ENCODE data around the gene SCT.
A peak's percentile ranks its signal among the peaks of the same experiment; 100 is the strongest.

The SCT gene

GRCh38 chr11:607020-607780, 19.8 kb downstream of the SCT start:
- no peak overlapping the region for H2AK5ac ChIP-seq (ENCODE audit: low read length, severe bottlenecking)
- H2BK5ac ChIP-seq (ENCODE audit: low read depth, low read length, poor library complexity, severe bottlenecking), result no peak overlapping the region
- no peak overlapping the region for H2BK120ac ChIP-seq (ENCODE audit: low read depth, low read length)
- H3K4me3 ChIP-seq (ENCODE audit: insufficient read depth in 1 of 2, low read depth in 1 of 2, low read length in 2 of 2), result no peak overlapping the region
- H4K91ac ChIP-seq (ENCODE audit: low read length), result peak overlapping the region; percentile 16
- H3K9me3 ChIP-seq (ENCODE audit: control insufficient read depth, low read length), result no peaks in the 10 kb centered on the region
- no peak overlapping the region for H4K8ac ChIP-seq (ENCODE audit: low read length)
- no peak overlapping the region for H2BK15ac ChIP-seq (ENCODE audit: low read depth, poor library complexity, severe bottlenecking)
- H3K23ac ChIP-seq (ENCODE audit: low read length in 2 of 2), result no peak overlapping the region
- H3K79me1 ChIP-seq (replicated peaks; ENCODE audit: low read length, poor library complexity, severe bottlenecking), result peaks cover 50% of the 10 kb centered on the region
- no peak overlapping the region for H2BK12ac ChIP-seq (ENCODE audit: low read length in 2 of 2)
- H2AFZ ChIP-seq (ENCODE audit: low read depth, low read length), result no peak overlapping the region
- no peak overlapping the region for H3K9ac ChIP-seq (ENCODE audit: low read length)
- H3K14ac ChIP-seq (ENCODE audit: low read length in 2 of 2), result no peak overlapping the region
- no peak for DNase-seq
- H3K27ac ChIP-seq (ENCODE audit: low read length, poor library complexity, severe bottlenecking), result no peak overlapping the region
- H3K4me1 ChIP-seq (ENCODE audit: control insufficient read depth, insufficient read depth, low read depth, low read length), result peaks cover 6% of the 10 kb centered on the region
- 96% methylated on average over 34 of the region's 35 CpGs for WGBS
- no peak overlapping the region for H3K4ac ChIP-seq (ENCODE audit: low read depth in 1 of 2, low read length in 2 of 2)
- H3K18ac ChIP-seq (ENCODE audit: low read depth in 1 of 2, low read length in 2 of 2), result no peak overlapping the region
- H3K27me3 ChIP-seq (ENCODE audit: control insufficient read depth in 1 of 2, insufficient read depth in 1 of 2, low read length in 2 of 2), result no peaks in the 10 kb centered on the region
- H3K36me3 ChIP-seq (ENCODE audit: control insufficient read depth in 1 of 2, insufficient read depth in 2 of 2, low read depth in 1 of 2, low read length in 2 of 2), result peaks cover 92 to 95% of the 10 kb centered on the region in 2 experiments
- no peak overlapping the region for H3K4me2 ChIP-seq (ENCODE audit: low read length, poor library complexity, severe bottlenecking)

- H2AFZ ChIP-seq (ENCODE audit: low read depth, low read length), result no peak overlapping the region
- no peak overlapping the region for H4K8ac ChIP-seq (ENCODE audit: low read length)
- H3K79me1 ChIP-seq (replicated peaks; ENCODE audit: low read length, poor library complexity, severe bottlenecking), result peaks cover 55% of the 10 kb centered on the region
- no peak overlapping the region for H2AK5ac ChIP-seq (ENCODE audit: low read length, severe bottlenecking)
- no peak overlapping the region for H2BK15ac ChIP-seq (ENCODE audit: low read depth, poor library complexity, severe bottlenecking)
- H3K27ac ChIP-seq (ENCODE audit: low read length, poor library complexity, severe bottlenecking), result no peak overlapping the region
- H3K27me3 ChIP-seq (ENCODE audit: control insufficient read depth in 1 of 2, insufficient read depth in 1 of 2, low read length in 2 of 2), result no peaks in the 10 kb centered on the region
- H2BK5ac ChIP-seq (ENCODE audit: low read depth, low read length, poor library complexity, severe bottlenecking), result no peak overlapping the region
- 99% methylated on average over 18 of the region's 19 CpGs for WGBS
- peaks cover 92 to 96% of the 10 kb centered on the region in 2 experiments for H3K36me3 ChIP-seq (ENCODE audit: control insufficient read depth in 1 of 2, insufficient read depth in 2 of 2, low read depth in 1 of 2, low read length in 2 of 2)
- H3K9me3 ChIP-seq (ENCODE audit: control insufficient read depth, low read length), result no peaks in the 10 kb centered on the region
- H3K4ac ChIP-seq (ENCODE audit: low read depth in 1 of 2, low read length in 2 of 2), result no peak overlapping the region
- H3K14ac ChIP-seq (ENCODE audit: low read length in 2 of 2), result no peak overlapping the region
- no peak overlapping the region for H3K4me3 ChIP-seq (ENCODE audit: insufficient read depth in 1 of 2, low read depth in 1 of 2, low read length in 2 of 2)
- no peak overlapping the region for H2BK120ac ChIP-seq (ENCODE audit: low read depth, low read length)
- peaks cover 4% of the 10 kb centered on the region for H3K4me1 ChIP-seq (ENCODE audit: control insufficient read depth, insufficient read depth, low read depth, low read length)
- H3K4me2 ChIP-seq (ENCODE audit: low read length, poor library complexity, severe bottlenecking), result no peak overlapping the region
- no peak overlapping the region for H3K18ac ChIP-seq (ENCODE audit: low read depth in 1 of 2, low read length in 2 of 2)
- H3K23ac ChIP-seq (ENCODE audit: low read length in 2 of 2), result no peak overlapping the region
- no peak overlapping the region for H4K91ac ChIP-seq (ENCODE audit: low read length)
- no peak overlapping the region for H3K9ac ChIP-seq (ENCODE audit: low read length)
- DNase-seq, result no peak
- H2BK12ac ChIP-seq (ENCODE audit: low read length in 2 of 2), result no peak overlapping the region
Observed at GRCh38 chr11:606245-606644, 20.7 kb downstream of the SCT start.

- Histone ChIP-seq H4K91ac (ENCODE audit: low read length) (no peak overlapping the region), H2AK5ac (ENCODE audit: low read length, severe bottlenecking) (no peak overlapping the region), H2BK5ac (ENCODE audit: low read depth, low read length, poor library complexity, severe bottlenecking) (no peak overlapping the region), H3K27ac (ENCODE audit: low read length, poor library complexity, severe bottlenecking) (no peak overlapping the region), H3K4me3 (ENCODE audit: insufficient read depth in 1 of 2, low read depth in 1 of 2, low read length in 2 of 2) (no peak overlapping the region), H3K9me3 (ENCODE audit: control insufficient read depth, low read length) (no peaks in the 10 kb centered on the region), H2BK15ac (ENCODE audit: low read depth, poor library complexity, severe bottlenecking) (no peak overlapping the region), H4K8ac (ENCODE audit: low read length) (no peak overlapping the region), H3K4me2 (ENCODE audit: low read length, poor library complexity, severe bottlenecking) (no peak overlapping the region), H3K18ac (ENCODE audit: low read depth in 1 of 2, low read length in 2 of 2) (no peak overlapping the region), H3K14ac (ENCODE audit: low read length in 2 of 2) (no peak overlapping the region), H3K4me1 (ENCODE audit: control insufficient read depth, insufficient read depth, low read depth, low read length) (peaks cover 4% of the 10 kb centered on the region), H2BK120ac (ENCODE audit: low read depth, low read length) (no peak overlapping the region), H3K36me3 (ENCODE audit: control insufficient read depth in 1 of 2, insufficient read depth in 2 of 2, low read depth in 1 of 2, low read length in 2 of 2) (peaks cover 90 to 92% of the 10 kb centered on the region in 2 experiments), H2AFZ (ENCODE audit: low read depth, low read length) (no peak overlapping the region), H3K4ac (ENCODE audit: low read depth in 1 of 2, low read length in 2 of 2) (no peak overlapping the region), H2BK12ac (ENCODE audit: low read length in 2 of 2) (no peak overlapping the region), H3K79me1 (replicated peaks; ENCODE audit: low read length, poor library complexity, severe bottlenecking) (peaks cover 55% of the 10 kb centered on the region), H3K27me3 (ENCODE audit: control insufficient read depth in 1 of 2, insufficient read depth in 1 of 2, low read length in 2 of 2) (no peaks in the 10 kb centered on the region), H3K23ac (ENCODE audit: low read length in 2 of 2) (no peak overlapping the region), H3K9ac (ENCODE audit: low read length) (no peak overlapping the region)
- no peak for DNase-seq
- WGBS, result 95% methylated on average over 32 of the region's 33 CpGs
Observed at GRCh38 chr11:605286-606129, 21.5 kb downstream of the SCT start.

- Histone ChIP-seq H3K4me1 (ENCODE audit: control insufficient read depth, insufficient read depth, low read depth, low read length) (peaks cover 4% of the 10 kb centered on the region), H3K14ac (ENCODE audit: low read length in 2 of 2) (no peak overlapping the region), H3K27me3 (ENCODE audit: control insufficient read depth in 1 of 2, insufficient read depth in 1 of 2, low read length in 2 of 2) (no peaks in the 10 kb centered on the region), H2BK120ac (ENCODE audit: low read depth, low read length) (no peak overlapping the region), H3K18ac (ENCODE audit: low read depth in 1 of 2, low read length in 2 of 2) (no peak overlapping the region), H3K4me3 (ENCODE audit: insufficient read depth in 1 of 2, low read depth in 1 of 2, low read length in 2 of 2) (no peak overlapping the region), H4K8ac (ENCODE audit: low read length) (no peak overlapping the region), H3K36me3 (ENCODE audit: control insufficient read depth in 1 of 2, insufficient read depth in 2 of 2, low read depth in 1 of 2, low read length in 2 of 2) (peaks cover 86 to 90% of the 10 kb centered on the region in 2 experiments), H3K9ac (ENCODE audit: low read length) (no peak overlapping the region), H3K27ac (ENCODE audit: low read length, poor library complexity, severe bottlenecking) (no peak overlapping the region), H3K79me1 (replicated peaks; ENCODE audit: low read length, poor library complexity, severe bottlenecking) (peaks cover 51% of the 10 kb centered on the region), H4K91ac (ENCODE audit: low read length) (no peak overlapping the region), H3K9me3 (ENCODE audit: control insufficient read depth, low read length) (no peaks in the 10 kb centered on the region), H2AFZ (ENCODE audit: low read depth, low read length) (no peak overlapping the region), H2BK5ac (ENCODE audit: low read depth, low read length, poor library complexity, severe bottlenecking) (no peak overlapping the region), H3K4me2 (ENCODE audit: low read length, poor library complexity, severe bottlenecking) (no peak overlapping the region), H3K4ac (ENCODE audit: low read depth in 1 of 2, low read length in 2 of 2) (no peak overlapping the region), H2AK5ac (ENCODE audit: low read length, severe bottlenecking) (no peak overlapping the region), H2BK12ac (ENCODE audit: low read length in 2 of 2) (no peak overlapping the region), H3K23ac (ENCODE audit: low read length in 2 of 2) (no peak overlapping the region), H2BK15ac (ENCODE audit: low read depth, poor library complexity, severe bottlenecking) (no peak overlapping the region)
- 93% methylated on average over 13 of the region's 13 CpGs for WGBS
- no peak for DNase-seq
Observed at GRCh38 chr11:603154-603553, 23.8 kb downstream of the SCT start.
